ENCODE data around the gene WDR53.
"Not testable (repeated sequence)": the region's sequence is repeated elsewhere in the genome, so short reads cannot be mapped to it uniquely, and the experiment has no call there.

The WDR53 gene

DNA sequence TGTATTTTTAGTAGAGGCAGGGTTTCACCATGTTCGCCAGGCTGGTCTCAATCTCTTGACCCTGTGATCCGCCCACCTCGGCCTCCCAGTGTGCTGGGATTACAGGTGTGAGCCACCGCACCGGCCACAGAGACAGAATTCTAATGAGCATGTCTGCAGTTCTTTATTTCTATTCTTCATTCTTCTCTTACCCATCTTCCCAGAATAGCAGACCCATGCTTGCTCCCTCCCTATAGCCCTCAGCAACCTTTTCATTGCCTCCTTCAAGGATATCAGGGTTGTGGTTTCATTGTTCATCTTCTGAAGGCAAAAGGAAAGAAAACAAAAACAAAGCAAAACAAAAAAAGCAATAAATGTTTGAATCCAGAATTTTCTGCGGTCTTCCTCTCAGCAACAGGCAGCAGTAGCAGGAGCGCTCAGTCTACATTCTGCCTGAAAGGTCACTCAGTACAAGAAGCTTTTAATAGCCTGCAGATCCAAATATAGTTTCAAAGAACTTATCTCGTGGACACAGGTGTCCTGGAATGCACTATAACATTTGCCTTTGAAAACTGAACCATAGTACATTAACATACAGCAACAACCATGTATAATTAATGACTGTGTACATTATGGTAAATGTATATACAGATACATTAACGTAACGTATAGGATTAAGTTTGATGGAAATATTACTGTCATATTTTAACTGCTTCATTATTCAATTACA, 53.3 kb downstream of the WDR53 start, which contains the start of gene SMCO1:
Gene SMCO1, minus strand, starts transcription at position 434 of the 709 bp plus-strand sequence. Its CDS starts 137 bp downstream, at position 297.
- DNase-seq, result no peak

DNA sequence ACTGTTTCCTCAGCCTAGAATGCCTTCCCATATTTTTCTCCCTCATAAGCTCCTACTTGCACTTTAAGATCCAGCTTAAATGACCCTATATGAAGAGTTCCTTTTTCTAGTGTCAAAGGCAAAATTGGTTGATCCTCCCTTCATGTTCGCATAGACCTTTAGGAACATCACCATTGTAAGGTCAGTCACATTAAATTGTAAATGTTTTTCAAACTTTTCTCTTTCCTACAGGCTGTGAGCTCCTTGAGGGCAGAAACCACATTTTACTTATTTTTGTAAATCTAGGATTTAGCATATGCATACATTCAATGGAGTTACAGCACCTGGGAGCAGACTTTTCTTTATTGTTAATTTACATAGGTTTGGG, 54.0 kb downstream of the WDR53 start:
- DNase-seq, result no peak

DNA sequence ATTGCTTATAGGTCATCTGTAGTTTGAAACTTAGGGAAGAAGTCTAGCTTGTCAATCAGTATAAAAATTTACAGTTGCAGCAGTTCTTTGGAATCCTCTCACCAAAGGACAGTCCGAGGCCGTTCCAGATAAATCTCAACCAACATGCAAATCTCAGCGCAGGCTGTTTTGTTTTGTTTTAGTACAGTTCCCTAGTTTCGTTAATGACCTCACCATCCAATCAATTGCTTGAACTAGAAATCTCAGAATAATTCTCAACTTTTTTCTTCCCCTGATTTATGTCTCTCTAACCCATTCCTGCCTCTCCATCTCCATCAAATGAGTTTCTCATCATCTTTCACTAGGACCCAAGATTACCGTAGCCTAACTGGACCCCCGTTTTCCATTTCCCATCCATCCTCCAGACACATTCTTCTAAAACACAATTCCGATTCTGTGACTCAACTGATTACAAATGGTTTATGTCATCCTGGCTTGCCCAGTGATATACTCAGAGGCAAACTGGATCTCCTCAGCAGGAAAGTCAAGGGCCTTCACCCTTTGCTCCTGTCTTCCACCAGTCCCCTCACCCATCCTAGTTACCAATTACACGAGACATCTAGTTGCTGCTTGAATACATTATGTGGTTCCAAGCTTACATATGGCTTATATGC, 54.5 kb downstream of the WDR53 start:
- DNase-seq, result no peak

DNA sequence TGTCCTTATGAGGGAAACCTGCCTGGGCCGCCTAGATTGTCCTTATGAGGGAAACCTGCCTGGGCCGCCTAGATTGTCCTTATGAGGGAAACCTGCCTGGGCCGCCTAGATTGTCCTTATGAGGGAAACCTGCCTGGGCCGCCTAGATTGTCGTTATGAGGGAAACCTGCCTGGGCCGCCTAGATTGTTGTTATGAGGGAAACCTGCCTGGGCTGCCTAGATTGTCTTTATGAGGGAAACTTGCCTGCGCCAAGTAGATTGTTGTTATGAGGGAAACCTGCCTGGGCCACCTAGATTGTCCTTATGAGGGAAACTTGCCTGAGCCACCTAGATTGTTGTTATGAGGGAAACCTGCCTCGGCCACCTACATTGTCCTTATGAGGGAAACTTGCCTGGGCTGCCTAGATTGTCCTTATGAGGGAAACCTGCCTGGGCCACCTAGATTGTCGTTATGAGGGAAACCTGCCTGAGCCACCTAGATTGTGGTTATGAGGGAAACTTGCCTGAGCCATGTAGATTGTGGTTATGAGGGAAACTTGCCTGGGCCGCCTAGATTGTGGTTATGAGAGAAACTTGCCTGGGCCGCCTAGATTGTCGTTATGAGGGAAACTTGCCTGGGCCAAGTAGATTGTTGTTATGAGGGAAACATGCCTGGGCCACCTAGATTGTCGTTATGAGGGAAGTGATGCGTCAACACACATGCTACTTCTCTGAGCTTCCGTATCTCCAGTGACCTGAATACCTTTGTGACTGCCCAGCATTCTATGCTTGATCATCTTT, 56.5 kb downstream of the WDR53 start:
- not testable (repeated sequence) for DNase-seq

DNA sequence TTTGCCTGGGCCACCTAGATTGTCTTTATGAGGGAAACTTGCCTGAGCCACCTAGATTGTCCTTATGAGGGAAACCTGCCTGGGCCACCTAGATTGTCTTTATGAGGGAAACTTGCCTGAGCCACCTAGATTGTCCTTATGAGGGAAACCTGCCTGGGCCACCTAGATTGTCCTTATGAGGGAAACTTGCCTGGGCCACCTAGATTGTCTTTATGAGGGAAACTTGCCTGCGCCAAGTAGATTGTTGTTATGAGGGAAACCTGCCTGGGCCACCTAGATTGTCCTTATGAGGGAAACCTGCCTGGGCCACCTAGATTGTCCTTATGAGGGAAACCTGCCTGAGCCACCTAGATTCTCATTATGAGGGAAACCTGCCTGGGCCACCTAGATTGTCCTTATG, 57.2 kb downstream of the WDR53 start:
- DNase-seq, result not testable (repeated sequence)

DNA sequence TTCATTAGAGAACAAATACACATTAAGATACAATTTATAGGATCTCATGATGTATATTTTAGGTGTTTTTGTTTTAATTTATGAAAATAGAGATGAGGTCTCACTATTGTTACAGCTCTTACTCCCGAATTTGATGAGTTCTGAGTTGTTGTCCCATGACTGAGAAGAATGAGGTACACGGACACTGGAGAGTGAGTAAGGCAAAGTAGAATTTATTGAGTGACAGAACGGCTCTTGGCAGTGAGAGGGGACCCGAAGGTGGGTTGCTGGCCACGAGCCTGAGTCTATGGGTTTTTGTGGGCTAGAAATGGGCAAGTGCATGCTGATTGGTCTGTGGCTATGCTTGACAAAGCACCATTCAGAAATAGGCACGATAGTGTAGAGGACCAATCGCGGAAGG, 61.7 kb downstream of the WDR53 start:
- DNase-seq, result no peak

DNA sequence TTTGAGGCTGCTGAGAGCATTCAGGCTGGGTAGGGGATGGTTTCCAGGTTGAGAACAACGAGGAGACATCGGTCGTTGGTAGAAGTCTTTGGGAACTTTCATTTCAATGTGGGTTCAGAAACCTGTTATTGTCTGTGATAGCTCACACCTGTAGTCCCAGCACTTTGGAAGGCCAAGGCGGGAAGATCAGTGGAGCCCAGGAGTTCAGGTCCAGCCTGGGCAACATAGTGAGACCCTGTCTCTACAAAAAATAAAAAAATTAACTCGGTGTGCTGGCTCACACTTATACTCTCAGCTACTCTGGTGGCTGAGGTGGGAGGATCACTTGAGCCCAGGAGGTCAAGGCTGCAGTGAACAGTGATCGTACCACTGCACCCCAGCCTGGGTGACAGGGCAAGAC, 63.8 kb downstream of the WDR53 start:
- DNase-seq, result no peak
